HTR-8/SVneo (cell line): ENCODE results near the gene FBN1.

Experiments used
- DNase-seq: peaks from one replicate; pipeline ENCODE4 v3.0.0; 2011; ENCODE audit warnings: low spot score, mixed read lengths; ENCODE audit not compliant: insufficient read length
- FAIRE-seq: peaks from 2 replicates; lab custom pipeline; 2011; peaks lifted over from hg19 to GRCh38; lab: Jason Lieb, UNC

Gene FBN1

DNA sequence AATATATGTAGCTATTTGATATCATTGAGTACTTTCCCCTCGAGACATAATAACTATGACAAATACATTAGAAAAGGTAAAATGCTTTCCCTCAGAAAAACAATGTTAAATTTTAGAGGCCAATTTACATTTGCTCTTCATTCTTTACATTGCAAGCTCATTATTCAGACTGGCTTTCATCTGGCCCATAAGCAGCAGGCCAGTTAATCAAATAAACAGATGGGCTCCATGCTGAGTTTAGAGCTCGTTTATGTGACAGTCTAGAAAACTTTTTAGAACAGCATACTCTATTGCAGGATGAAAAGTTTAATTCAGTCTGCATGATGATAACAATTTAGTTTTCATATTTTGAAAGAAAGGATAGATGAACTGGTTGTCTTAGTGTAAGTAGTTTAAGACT lies 163.7 kb downstream of the FBN1 start:
- no peak for DNase-seq
- no peak for FAIRE-seq

- no peak for DNase-seq
- no peak for FAIRE-seq
Measured at GRCh38 chr15:48479751-48480150, 165.8 kb downstream of the FBN1 start.

GRCh38 chr15:48478581-48478980 lies 166.9 kb downstream of the FBN1 start:
- FAIRE-seq = no peak
- no peak for DNase-seq

DNA sequence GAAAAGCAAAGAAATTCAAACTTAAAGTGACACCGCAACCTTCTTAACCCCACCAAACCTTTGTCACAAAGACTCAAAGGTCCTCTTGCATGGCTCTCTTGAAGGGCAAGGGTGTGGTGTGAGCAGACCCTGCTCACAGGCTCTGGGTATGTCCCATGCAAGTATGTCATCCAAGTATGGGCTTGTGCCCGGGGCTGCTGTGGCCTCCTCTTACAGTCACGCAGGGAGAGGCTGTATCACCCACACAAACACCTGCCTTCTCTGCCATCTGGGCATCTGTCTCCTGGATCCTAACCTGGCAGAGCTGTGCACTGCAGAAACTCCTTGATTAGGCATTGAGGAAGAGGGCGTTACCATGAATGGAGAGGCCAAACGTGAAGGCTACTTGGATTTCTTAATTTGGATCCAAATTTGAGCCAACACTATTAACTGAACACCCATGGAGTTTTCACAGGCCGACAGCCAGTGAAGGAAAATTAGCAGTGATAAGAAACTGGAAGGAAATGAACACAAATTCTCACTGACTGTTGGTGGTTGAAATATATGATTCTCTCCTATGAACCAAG lies 167.6 kb downstream of the FBN1 start:
- FAIRE-seq (no peak), DNase-seq (no peak)

DNA sequence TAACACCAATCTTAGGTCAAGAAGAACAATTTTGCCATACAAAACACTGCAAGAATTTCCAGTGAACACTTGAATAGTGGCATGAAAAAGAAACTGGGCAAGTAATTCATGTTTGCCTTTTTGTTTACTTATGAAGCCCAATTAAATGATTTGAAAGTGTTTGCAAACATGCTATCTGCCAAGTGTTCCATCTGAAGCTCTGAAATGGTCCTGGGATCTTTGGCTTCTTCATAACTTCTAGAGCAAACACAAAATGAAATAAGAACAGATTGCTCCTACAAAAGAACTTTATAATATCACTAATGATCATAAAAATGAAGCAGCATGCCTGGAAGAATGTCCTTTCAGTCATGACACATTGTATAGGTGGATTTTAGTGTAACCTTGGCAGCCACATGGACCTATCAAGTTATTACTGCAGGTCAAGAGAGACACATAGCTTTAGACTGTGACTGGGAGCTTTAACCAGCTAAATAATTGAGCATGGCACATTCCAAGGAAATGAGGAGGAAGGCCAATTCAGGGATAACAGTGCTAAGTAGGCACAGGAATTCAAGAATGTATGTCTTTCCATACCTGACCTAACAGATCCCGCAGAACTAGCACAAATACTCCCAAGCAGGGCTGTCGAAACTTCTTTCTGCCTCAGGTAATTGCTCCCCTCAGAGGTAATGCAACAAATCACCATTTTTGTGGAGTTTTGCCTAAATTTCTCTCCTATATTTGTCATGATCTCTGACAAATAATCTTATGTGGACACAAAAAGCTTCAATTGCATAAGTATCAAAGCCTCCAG lies 169.7 kb downstream of the FBN1 start:
- DNase-seq = no peak
- FAIRE-seq = no peak

GRCh38 chr15:48473667-48474066 lies 171.8 kb downstream of the FBN1 start:
- no peak for DNase-seq
- no peak for FAIRE-seq

DNA sequence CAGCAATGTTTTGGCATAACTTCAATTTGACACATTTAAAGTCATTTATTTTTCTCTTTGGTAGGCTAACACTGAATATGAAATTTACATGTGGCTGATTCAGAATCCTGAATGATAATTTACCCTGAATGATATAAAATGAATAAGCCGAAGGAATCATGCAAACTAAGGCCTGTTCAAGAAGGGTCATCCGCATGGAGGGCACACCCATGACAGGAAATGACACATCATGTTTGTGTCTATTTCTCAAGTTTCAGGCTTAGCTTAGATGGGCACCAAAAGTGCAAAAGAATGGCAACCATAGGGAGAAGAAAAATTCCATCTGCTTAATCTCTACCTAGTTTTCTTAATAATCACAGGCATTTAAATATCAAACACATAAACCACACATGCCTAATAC lies 172.8 kb downstream of the FBN1 start:
- peak; percentile 26 for DNase-seq
- no peak for FAIRE-seq

DNA sequence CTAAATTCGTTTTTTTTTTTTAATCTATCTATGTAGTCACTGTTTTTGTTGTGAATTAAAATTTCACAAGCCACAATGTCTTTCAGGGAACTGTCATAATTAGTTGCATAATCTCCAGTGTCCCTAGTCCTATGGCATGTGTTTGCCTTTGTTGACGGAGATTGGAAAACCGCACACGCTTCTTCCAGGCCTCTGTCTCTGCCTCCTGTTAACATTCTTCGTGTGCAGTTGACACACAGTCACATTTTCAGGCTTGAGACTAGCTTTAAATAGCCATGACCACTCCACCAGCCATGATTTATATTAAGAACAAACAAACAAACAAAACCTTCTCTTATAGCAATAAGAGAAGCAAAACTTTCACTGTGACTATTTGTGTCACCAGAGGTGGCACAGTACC lies 174.4 kb downstream of the FBN1 start:
- FAIRE-seq = no peak
- no peak for DNase-seq

GRCh38 chr15:48470096-48470495 lies 175.4 kb downstream of the FBN1 start:
- DNase-seq (no peak), FAIRE-seq (no peak)

DNA sequence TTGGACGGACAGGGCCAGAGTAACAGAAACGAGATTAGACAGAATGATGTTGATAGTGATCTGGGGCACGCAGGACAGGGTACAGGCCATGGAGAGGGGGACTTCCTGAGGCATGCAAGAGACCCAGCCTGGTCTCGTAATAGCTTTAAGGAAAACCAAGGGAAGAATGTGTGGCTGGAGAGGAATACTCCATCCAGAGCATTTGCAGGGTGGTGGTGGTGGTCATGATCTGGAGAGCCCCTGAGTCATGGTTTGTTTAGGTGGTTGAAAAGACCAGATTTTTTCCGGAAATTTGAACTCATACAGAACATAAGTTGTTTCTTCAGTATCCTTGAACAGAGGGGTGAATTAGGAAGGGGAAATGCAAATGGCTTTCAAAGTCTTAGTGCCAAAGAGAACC lies 175.8 kb downstream of the FBN1 start:
- DNase-seq (no peak), FAIRE-seq (no peak)

DNA sequence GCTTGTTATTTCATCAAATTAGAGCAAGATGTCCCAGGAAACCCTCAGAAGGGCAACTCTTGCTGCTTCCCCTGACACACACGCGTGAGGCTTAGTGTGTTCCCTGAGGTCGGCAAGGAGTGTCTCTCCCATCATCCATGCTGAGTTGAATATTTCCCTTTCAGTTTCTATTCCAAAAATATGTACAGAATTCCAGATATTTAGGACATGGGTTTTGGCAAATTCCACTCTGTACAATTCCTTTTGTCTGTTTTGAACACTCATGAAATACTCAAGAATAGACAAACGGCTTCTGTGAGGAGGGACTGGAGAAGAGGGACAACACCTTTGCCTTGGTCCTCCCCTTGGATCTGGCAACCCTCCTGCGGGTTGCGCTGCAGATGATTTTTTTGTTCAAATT lies 176.2 kb downstream of the FBN1 start:
- FAIRE-seq (no peak), DNase-seq (no peak)

- no peak for DNase-seq
- no peak for FAIRE-seq
Measured at GRCh38 chr15:48467801-48468200, 177.7 kb downstream of the FBN1 start.

DNA sequence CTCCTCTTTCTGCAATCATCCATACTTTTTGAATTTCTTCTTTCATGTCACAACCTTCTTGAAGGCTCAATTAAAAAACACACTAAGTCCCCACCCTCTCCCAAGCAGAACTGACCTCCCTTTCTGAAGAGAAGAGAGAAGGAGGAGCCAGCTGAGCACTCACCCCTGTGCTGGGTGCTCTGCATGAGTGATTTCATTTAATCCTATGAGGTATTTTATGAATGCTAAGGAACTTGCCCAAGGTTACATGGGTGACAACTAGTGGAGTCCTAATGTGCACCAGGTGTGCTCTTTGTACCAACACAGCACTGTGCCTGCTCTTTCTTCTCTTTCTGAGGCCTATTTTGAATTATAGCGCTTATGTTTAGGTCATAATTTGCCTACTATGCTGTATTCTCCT lies 178.7 kb downstream of the FBN1 start:
- FAIRE-seq (no peak), DNase-seq (no peak)

DNA sequence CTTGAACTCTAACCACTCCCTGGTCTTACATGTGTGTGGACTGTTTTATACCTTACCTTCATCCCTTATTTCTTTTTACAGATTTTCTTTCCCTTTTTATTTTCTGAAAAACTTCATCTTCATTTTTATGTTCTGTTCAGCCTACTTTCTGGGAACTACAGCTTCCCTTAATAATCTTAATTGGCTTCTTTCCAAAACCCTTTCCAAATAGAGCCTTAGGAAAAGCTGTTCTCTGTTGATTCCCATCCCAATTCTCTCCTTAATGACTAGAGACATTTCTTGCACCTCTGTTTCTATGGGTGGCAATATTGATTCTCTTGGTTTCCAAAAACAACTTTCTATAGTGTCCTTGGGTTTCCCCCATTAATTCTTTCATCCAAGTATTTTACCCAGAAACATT lies 179.4 kb downstream of the FBN1 start:
- FAIRE-seq (no peak), DNase-seq (no peak)

DNA sequence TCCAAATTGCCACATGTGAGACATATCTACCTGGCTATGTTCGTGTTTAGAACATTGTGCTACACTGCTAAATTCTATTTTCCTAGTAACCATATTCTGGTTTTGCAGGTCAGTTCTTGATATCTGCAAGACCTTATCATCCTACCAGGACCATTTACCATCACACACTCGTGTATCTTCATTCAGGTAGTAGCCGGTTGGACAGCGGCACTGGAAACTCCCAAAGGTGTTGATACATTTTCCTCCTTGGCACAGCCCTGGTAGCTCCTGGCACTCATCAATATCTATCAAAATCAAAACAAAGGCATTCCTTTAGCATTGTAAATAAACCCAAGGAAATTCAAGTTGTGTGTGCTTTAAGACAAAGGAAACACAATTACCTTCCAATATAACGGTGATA lies 180.1 kb downstream of the FBN1 start:
- DNase-seq = no peak
- no peak for FAIRE-seq

- no peak for FAIRE-seq
- no peak for DNase-seq
Measured at GRCh38 chr15:48463366-48463880, 182.1 kb downstream of the FBN1 start.

DNA sequence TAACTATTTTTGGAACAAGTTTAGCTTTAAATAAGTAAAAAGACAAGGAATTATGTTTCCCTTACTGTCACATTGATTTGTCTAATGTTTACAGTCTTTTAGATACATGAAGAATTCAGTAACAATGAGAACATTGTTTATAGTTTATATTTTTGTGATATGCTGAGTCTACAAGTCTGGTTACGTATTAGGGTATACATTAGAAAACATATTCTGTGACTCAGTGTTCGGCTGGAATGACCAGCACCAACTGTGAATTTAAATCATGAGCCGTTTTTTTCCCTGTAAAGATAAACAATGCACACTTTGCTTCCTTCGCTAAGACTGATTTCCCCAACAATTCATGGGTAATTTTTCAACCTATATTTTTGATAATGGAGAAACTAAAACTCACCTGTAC lies 182.8 kb downstream of the FBN1 start:
- FAIRE-seq = no peak
- no peak for DNase-seq

DNA sequence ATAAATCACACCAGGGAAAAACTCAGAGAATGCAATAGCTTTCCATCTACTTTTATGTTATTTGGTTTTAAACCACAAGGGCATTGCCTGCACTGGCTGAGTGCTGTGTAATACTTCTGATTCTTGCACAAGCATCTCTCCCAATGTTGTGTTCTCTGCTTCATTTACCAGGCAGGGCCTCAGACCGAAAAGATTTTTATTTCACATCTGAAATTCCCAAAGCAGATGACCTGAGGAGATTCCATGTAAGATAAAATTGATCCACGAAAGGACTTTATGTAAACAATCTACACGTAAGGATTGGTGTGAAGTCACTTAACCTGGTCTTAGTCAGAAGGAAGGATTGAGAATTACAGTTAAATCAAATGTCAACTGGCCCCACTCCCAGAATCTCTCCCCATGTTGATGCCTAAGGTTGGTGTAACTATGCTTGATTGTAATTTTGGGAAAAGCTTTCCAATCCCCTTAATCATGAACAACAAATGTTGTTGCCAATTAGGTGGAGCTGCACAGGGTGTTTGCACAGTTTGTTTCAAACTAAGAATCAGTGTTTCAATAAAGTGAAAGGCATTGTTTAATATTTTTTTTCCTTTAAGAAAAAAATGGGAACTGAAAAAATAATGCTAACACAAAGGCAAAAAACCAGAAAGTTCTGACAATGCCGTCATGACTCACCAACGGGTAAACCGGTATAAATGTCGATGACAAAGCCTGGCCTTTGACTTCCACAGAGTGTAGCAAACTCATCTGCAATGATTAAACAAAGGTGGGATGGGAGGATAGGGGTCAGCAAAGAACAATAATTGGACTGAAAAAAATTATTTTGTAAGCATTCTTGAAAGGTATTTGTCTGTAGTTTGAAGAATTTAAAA lies 185.7 kb downstream of the FBN1 start:
- FAIRE-seq = no peak
- no peak for DNase-seq

GRCh38 chr15:48458876-48459275 lies 186.6 kb downstream of the FBN1 start:
- FAIRE-seq = no peak
- DNase-seq = no peak

- DNase-seq = no peak
- no peak for FAIRE-seq
Measured at GRCh38 chr15:48456134-48456533, 189.4 kb downstream of the FBN1 start.

GRCh38 chr15:48451736-48452135 lies 193.8 kb downstream of the FBN1 start:
- FAIRE-seq (no peak), DNase-seq (no peak)
